Amniotic stem cell (primary cell): Measurements from ENCODE around the gene ALDH5A1.
A peak's percentile ranks its signal among the peaks of the same experiment; 100 is the strongest.

Source experiments
- DNase-seq: peaks from one replicate; lab custom pipeline; 2025; lab: John Stamatoyannopoulos, UW

Gene ALDH5A1

GRCh38 chr6:24569811-24570210, 75.0 kb downstream of the ALDH5A1 start:
- DNase-seq: no peak

- DNase-seq: no peak
These were observed 76.6 kb downstream of the ALDH5A1 start for GRCh38 chr6:24571361-24571760.

GRCh38 chr6:24574809-24575208, 80.0 kb downstream of the ALDH5A1 start:
- DNase-seq: no peak

- DNase-seq: no peak
These were observed 81.7 kb downstream of the ALDH5A1 start for GRCh38 chr6:24576447-24576846.

- DNase-seq: peak; percentile 58
These were observed 86.4 kb downstream of the ALDH5A1 start for GRCh38 chr6:24581084-24581669.

GRCh38 chr6:24583463-24584381, 89.0 kb downstream of the ALDH5A1 start:
- peak; percentile 15 for DNase-seq

GRCh38 chr6:24584382-24584720, 89.6 kb downstream of the ALDH5A1 start:
- no peak for DNase-seq
